ENCODE measurements around the gene SNX5.

SNX5 gene

GRCh38 chr20:17968366-17969277 lies at the start of gene SNX5, which contains the start of gene MGME1:
Gene SNX5, minus strand, starts transcription at chr20:17968794. Its CDS starts 369 bp downstream, at chr20:17968425.
Gene MGME1, plus strand, starts transcription at chr20:17969018. Its CDS starts 842 bp downstream, at chr20:17969860.
- DNase-seq (peak; percentile 99 to 100), ATAC-seq (peak; percentile 96)
- H3K4me3 Mint-ChIP-seq: peak within 1 kb of the TSS; percentile 89 to 93
- no peaks in the 10 kb centered on the region for H3K9me3 Mint-ChIP-seq
- H3K27ac Mint-ChIP-seq: peak within 1 kb of the TSS; percentile 99
- peaks cover 59% of the 10 kb centered on the region for H3K4me1 Mint-ChIP-seq
- H3K27me3 Mint-ChIP-seq: no peaks in the 10 kb centered on the region

DNA sequence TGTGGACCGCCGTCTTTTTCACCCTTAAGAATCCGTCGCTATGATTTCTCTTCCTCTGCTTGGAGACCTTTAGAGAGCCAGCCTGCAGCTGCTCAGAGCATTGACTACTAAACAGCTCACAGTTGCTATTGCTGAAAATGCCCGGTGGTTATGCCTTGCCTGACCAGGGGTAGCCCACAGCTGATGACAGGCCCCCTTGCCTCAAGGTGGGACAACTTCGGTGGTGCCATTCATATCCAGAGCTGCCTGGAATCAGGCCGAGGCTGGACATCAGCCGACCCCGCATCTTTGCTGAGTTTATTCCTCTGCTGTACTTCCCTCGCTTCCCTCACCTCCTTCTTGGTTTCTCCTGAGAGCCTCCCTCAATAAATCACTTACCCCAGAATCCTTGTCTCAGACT lies 49.5 kb upstream of the SNX5 start:
- Mint-ChIP-seq H3K4me3 (no peak overlapping the region), H3K9me3 (no peaks in the 10 kb centered on the region), H3K27ac (no peak overlapping the region), H3K27me3 (peaks cover 14% of the 10 kb centered on the region), H3K4me1 (no peaks in the 10 kb centered on the region)
- ATAC-seq (no peak), DNase-seq (no peak)

- ATAC-seq (no peak), DNase-seq (no peak)
- H3K27me3 Mint-ChIP-seq: peaks cover 14% of the 10 kb centered on the region
- H3K27ac Mint-ChIP-seq: no peak overlapping the region
- H3K9me3 Mint-ChIP-seq: no peaks in the 10 kb centered on the region
- no peaks in the 10 kb centered on the region for H3K4me1 Mint-ChIP-seq
- no peak overlapping the region for H3K4me3 Mint-ChIP-seq
Observed at GRCh38 chr20:18016772-18017171, 48.2 kb upstream of the SNX5 start.

- H3K27ac Mint-ChIP-seq: no peak overlapping the region
- no peaks in the 10 kb centered on the region for H3K4me1 Mint-ChIP-seq
- DNase-seq: no peak
- ATAC-seq: no peak
- no peaks in the 10 kb centered on the region for H3K9me3 Mint-ChIP-seq
- H3K27me3 Mint-ChIP-seq: peaks cover 8% of the 10 kb centered on the region
- no peak overlapping the region for H3K4me3 Mint-ChIP-seq
Observed at GRCh38 chr20:18014411-18014810, 45.8 kb upstream of the SNX5 start.

DNA sequence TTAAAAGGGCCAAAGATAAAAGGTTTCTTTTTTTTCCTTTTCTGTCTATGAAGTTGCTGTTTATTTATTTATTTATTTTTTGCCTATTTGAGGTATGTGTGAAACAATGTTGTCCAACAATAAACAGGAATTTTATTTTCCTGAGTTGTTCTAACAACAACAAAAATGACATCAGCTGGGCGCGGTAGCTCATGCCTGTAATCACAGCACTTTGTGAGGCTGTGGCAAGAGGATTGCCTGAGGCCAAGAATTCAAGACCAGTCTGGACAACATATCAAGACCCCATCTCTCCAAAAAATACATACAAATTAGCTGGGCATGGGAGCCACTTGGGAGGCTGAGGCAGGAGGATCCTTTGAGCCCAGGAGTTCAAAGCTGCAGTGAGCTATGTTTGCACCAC lies 44.3 kb upstream of the SNX5 start:
- ATAC-seq (no peak), DNase-seq (no peak)
- H3K4me1 Mint-ChIP-seq: no peaks in the 10 kb centered on the region
- H3K27ac Mint-ChIP-seq: no peak overlapping the region
- peaks cover under 1% of the 10 kb centered on the region for H3K27me3 Mint-ChIP-seq
- no peak overlapping the region for H3K4me3 Mint-ChIP-seq
- H3K9me3 Mint-ChIP-seq: no peaks in the 10 kb centered on the region

GRCh38 chr20:18011951-18012645 lies 43.5 kb upstream of the SNX5 start:
- H3K4me1 Mint-ChIP-seq: no peaks in the 10 kb centered on the region
- ATAC-seq: no peak
- no peak for DNase-seq
- no peaks in the 10 kb centered on the region for H3K9me3 Mint-ChIP-seq
- no peak overlapping the region for H3K27ac Mint-ChIP-seq
- H3K27me3 Mint-ChIP-seq: no peaks in the 10 kb centered on the region
- H3K4me3 Mint-ChIP-seq: no peak overlapping the region

DNA sequence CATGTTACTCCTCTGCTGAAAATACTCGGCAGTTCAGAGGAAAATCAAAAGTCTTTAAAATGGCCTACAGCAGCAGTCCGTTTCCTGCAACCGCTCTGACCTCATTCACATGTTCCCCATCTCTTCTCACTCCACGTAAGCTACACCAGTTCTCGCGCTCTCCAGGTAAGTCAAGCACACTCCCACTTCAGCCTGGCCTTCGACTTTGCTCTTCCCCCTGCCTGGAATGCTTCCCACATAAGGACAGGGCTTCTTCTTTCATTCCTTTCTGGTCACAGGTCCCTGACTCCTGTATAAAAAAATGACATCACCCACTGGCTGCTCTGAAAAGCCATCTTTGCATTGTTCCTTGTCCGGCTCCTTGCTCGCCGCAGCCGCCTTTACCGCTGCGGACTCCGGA lies 42.9 kb upstream of the SNX5 start:
- Mint-ChIP-seq H3K4me3 (no peak overlapping the region), H3K9me3 (no peaks in the 10 kb centered on the region), H3K27me3 (no peaks in the 10 kb centered on the region), H3K27ac (no peak overlapping the region), H3K4me1 (no peaks in the 10 kb centered on the region)
- DNase-seq (no peak), ATAC-seq (no peak)

GRCh38 chr20:18009116-18009515 lies 40.5 kb upstream of the SNX5 start:
- H3K4me3 Mint-ChIP-seq: no peak overlapping the region
- ATAC-seq (no peak), DNase-seq (no peak)
- H3K9me3 Mint-ChIP-seq: no peaks in the 10 kb centered on the region
- H3K27ac Mint-ChIP-seq: peak overlapping the region in 1 of 2 donors; percentile 54
- no peaks in the 10 kb centered on the region for H3K27me3 Mint-ChIP-seq
- H3K4me1 Mint-ChIP-seq: no peaks in the 10 kb centered on the region

- Mint-ChIP-seq H3K4me1 (no peaks in the 10 kb centered on the region), H3K9me3 (no peaks in the 10 kb centered on the region), H3K4me3 (no peak overlapping the region), H3K27me3 (no peaks in the 10 kb centered on the region), H3K27ac (peak overlapping the region in 1 of 2 donors; percentile 64)
- DNase-seq (no peak), ATAC-seq (no peak)
Observed at GRCh38 chr20:18007534-18008292, 39.1 kb upstream of the SNX5 start.

GRCh38 chr20:18006684-18007083 lies 38.1 kb upstream of the SNX5 start:
- Mint-ChIP-seq H3K4me3 (no peak overlapping the region), H3K9me3 (no peaks in the 10 kb centered on the region), H3K4me1 (no peaks in the 10 kb centered on the region), H3K27ac (no peak overlapping the region), H3K27me3 (no peaks in the 10 kb centered on the region)
- ATAC-seq (no peak), DNase-seq (no peak)

DNA sequence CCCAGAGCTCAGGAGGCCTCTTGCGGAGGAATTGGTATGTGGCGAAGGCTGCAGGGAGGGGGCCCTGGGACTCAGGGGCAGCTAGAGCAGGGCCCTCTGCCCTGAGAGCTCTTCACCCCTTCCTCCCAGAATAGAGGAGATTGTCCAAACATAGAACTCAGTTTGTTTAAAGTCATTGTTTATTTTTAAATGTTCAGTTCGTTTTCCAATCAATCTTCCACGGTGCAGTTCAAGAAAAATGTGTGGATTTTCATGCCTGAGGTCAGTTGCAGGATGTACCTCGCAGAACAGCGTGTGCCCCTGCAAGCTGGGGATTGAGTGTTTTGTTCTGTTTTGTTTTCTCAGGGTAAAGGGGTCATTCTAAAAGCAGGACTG lies 37.4 kb upstream of the SNX5 start:
- Mint-ChIP-seq H3K27ac (no peak overlapping the region), H3K4me1 (no peaks in the 10 kb centered on the region), H3K9me3 (no peaks in the 10 kb centered on the region), H3K4me3 (no peak overlapping the region), H3K27me3 (no peaks in the 10 kb centered on the region)
- DNase-seq (no peak), ATAC-seq (no peak)

DNA sequence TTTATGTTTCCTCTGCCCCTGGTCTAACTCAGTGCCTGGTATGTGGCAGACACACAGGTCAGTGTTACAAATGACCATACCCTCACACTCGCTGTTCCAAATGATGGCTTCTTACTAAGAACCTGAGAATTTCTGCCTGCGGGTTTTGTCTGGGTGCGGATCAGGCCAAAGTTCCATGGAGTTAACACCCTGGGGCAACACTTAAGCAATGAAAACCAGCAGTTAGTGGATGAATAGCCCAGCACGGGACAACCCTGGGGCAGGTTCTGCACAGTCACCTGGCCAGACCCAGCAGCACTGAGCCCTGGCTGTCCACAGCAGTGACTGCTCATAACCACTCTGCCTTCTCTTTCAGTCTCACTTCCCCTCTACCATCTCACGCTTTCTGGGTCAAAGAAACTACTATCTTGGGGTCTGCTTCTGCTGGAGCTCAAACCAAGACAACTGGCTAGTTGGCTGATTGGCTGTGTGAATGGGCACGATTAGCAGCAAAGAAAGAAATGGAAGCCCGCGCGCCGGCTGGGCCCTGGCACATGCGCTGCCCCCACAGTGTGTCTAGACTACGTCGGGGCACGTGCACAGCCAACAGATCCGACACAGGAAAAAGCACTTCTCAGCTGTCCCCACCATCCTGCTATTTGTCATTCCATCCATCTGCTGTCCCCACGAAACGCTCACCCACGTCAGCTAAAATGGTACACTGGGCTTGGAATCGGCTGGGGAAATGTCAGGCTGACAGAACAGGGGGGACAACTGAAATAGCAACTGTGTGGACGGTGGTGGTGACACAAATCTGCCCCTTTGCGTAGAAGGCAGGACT lies 36.8 kb upstream of the SNX5 start:
- DNase-seq: no peak
- ATAC-seq: no peak
- Mint-ChIP-seq H3K4me3 (no peak overlapping the region), H3K4me1 (no peaks in the 10 kb centered on the region), H3K27ac (peak overlapping the region in 1 of 2 donors; percentile 56), H3K27me3 (no peaks in the 10 kb centered on the region), H3K9me3 (no peaks in the 10 kb centered on the region)

DNA sequence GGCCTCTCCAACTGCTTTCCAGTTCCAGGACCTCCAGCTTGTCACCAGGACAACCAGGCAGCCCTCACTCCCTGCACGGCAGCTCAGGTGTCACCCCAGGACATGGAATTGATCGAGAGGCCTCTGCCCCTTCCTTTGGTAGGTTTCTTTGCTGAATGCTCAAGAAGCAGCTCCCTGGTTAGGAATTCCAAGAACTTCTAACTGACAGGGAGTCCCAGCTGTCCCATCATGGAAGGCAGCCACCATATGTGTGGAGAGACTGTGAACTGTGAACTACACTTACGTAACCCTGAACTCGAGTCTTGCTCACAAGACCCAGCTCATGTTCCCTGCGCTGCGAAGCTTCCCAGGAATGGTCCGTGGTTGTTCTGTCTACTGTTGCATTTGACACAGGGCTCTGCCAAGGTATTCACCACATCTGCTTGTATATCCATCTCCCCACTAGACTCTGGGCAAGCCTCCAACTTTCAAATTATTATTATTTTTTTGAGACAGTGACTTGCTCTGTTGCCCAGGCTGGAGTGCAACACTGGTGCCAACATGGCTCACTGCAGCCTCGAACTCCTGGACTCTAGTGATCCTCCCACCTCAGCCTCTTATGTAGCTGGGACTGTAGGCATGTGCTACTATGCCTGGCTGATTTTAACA lies 35.9 kb upstream of the SNX5 start:
- no peaks in the 10 kb centered on the region for H3K27me3 Mint-ChIP-seq
- no peaks in the 10 kb centered on the region for H3K4me1 Mint-ChIP-seq
- no peak overlapping the region for H3K4me3 Mint-ChIP-seq
- DNase-seq: no peak
- H3K9me3 Mint-ChIP-seq: no peaks in the 10 kb centered on the region
- ATAC-seq: no peak
- peak overlapping the region in 1 of 2 donors; percentile 56 for H3K27ac Mint-ChIP-seq

DNA sequence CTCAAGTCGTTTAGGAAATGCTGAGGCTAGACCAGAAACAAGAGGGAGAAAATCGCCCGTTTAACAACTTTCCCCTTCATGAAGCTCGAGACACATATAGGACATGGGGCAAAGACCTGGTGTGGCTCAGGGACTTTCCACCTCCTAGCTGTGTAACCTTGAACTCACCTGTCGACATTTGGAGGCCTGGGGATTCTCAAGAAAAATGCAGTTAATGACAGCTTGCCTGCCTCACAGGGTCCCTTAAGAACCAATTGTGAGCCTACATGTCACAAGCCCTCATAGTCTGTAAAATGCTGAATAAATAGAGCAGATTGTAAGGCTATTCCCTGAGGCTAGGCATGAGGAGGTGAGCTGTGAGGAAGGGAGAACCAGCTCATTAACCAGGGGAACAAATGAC lies 35.3 kb upstream of the SNX5 start:
- ATAC-seq (no peak), DNase-seq (no peak)
- peak overlapping the region in 1 of 2 donors; percentile 72 for H3K27ac Mint-ChIP-seq
- no peaks in the 10 kb centered on the region for H3K4me1 Mint-ChIP-seq
- peaks cover under 1% of the 10 kb centered on the region for H3K27me3 Mint-ChIP-seq
- no peaks in the 10 kb centered on the region for H3K9me3 Mint-ChIP-seq
- H3K4me3 Mint-ChIP-seq: no peak overlapping the region
